CD4-positive, alpha-beta T cell treated with Interferon alpha-2 for 1 hour (primary cell): ENCODE data around the gene GART.

Experiments
- DNase-seq, 2 donors: peaks; one replicate each; pipeline ENCODE4 v3.0.0-alpha.2; 2020 to 2022

The GART gene

GRCh38 chr21:33552999-33553598 lies 11.2 kb upstream of the GART start:
- DNase-seq: no peak

- DNase-seq: no peak
These were observed 10.4 kb upstream of the GART start for GRCh38 chr21:33552093-33552998.

GRCh38 chr21:33551664-33552063 lies 9.7 kb upstream of the GART start:
- DNase-seq: no peak

- DNase-seq: no peak
These were observed 9.1 kb upstream of the GART start for GRCh38 chr21:33550772-33551660.

- no peak for DNase-seq
These were observed 8.2 kb upstream of the GART start for GRCh38 chr21:33549848-33550771.

GRCh38 chr21:33546086-33546485 lies 4.2 kb upstream of the GART start:
- DNase-seq: no peak

- no peak for DNase-seq
These were observed 2.7 kb upstream of the GART start for GRCh38 chr21:33544451-33545195.

GRCh38 chr21:33543505-33544129 lies 1.7 kb upstream of the GART start:
- no peak for DNase-seq

GRCh38 chr21:33542640-33543504 lies 955 bp upstream of the GART start, which contains the start of gene SON:
TSS of gene SON (plus strand) at chr21:33543038. CDS start at chr21:33543093, 55 bp downstream.
- peak; percentile 98 to 99 for DNase-seq

GRCh38 chr21:33541105-33541711 lies 709 bp downstream of the GART start:
- no peak for DNase-seq

GRCh38 chr21:33540711-33541104 lies 1.2 kb downstream of the GART start:
- DNase-seq: no peak

GRCh38 chr21:33539616-33540015 lies 2.3 kb downstream of the GART start:
- DNase-seq: no peak

GRCh38 chr21:33537212-33537611 lies 4.7 kb downstream of the GART start:
- no peak for DNase-seq

- no peak for DNase-seq
These were observed 10.9 kb downstream of the GART start for GRCh38 chr21:33531007-33531406.

GRCh38 chr21:33522953-33523349 lies 19.0 kb downstream of the GART start:
- DNase-seq: no peak

- no peak for DNase-seq
These were observed 19.5 kb downstream of the GART start for GRCh38 chr21:33522297-33522952.

- DNase-seq: no peak
These were observed 23.0 kb downstream of the GART start for GRCh38 chr21:33518899-33519298.

- no peak for DNase-seq
These were observed 27.7 kb downstream of the GART start for GRCh38 chr21:33514229-33514628.

- DNase-seq: no peak
These were observed 29.4 kb downstream of the GART start for GRCh38 chr21:33512481-33512880.
